WTC11 (cell line): ENCODE results near the gene MRLN. TPM values are rescaled to one million over a fixed set of nuclear protein-coding genes. Genes with fewer than 3 reads are reported as not detected.

Experiments used
- ATAC-seq: fragments of 200-7000 bp; cut with Tn5 transposase; 2 replicates; pipeline ENCODE4 v1.10.0; 2021; ENCODE audit warnings: mild to moderate bottlenecking, moderate library complexity
- CTCF ChIA-PET: fragments of 300-600 bp; sonication (Branson Sonifier 250); formaldehyde crosslinking; loops from one replicate; lab custom pipeline; 2021; ENCODE audit warnings: antibody characterized with exemption; lab: Charles Lee
- POLR2A ChIA-PET: fragments of 350-600 bp; sonication (Branson Sonifier 250); formaldehyde crosslinking; loops from one replicate; lab custom pipeline; 2021; ENCODE audit warnings: antibody characterized with exemption; lab: Charles Lee
- DNase-seq: peaks from one replicate; pipeline ENCODE4 v3.0.0; 2021; ENCODE audit warnings: low spot score
- H3K27ac Mint-ChIP-seq: 2 replicates; pipeline ENCODE4 v1.8.0; 2021; ENCODE audit warnings: mixed read lengths
- H3K27me3 Mint-ChIP-seq: 2 replicates; pipeline ENCODE4 v1.8.0; 2021; ENCODE audit warnings: low read depth, mild to moderate bottlenecking, moderate library complexity, mixed read lengths
- H3K36me3 Mint-ChIP-seq: 2 replicates; pipeline ENCODE4 v1.8.0; 2021; ENCODE audit warnings: mixed read lengths
- H3K4me1 Mint-ChIP-seq: 2 replicates; pipeline ENCODE4 v1.8.0; 2022; ENCODE audit warnings: mixed read lengths
- H3K4me3 Mint-ChIP-seq: 2 replicates; pipeline ENCODE4 v1.8.0; 2021; ENCODE audit warnings: mild to moderate bottlenecking, moderate library complexity, mixed read lengths
- H3K9me3 Mint-ChIP-seq: 2 replicates; pipeline ENCODE4 v1.8.0; 2021; ENCODE audit warnings: mixed read lengths
- ESRRA ChIP-seq: sonication (generic); formaldehyde crosslinking; IDR thresholded peaks from 2 replicates; pipeline ENCODE4 v1.8.1; 2022; ENCODE audit warnings: mild to moderate bottlenecking, missing genetic modification reagents, borderline replicate concordance
- GRHL2 ChIP-seq: fragments of 250-450 bp; sonication (Bioruptor Pico); IDR thresholded peaks from 2 replicates; pipeline ENCODE4 v1.8.0; 2022; ENCODE audit warnings: mild to moderate bottlenecking, moderate library complexity; ENCODE audit not compliant: insufficient replicate concordance, severe bottlenecking
- JUN ChIP-seq: sonication (generic); formaldehyde crosslinking; IDR thresholded peaks from 2 replicates; pipeline ENCODE4 v1.8.0; 2023; ENCODE audit warnings: mild to moderate bottlenecking, missing genetic modification reagents
- NR2C2 ChIP-seq: sonication (generic); formaldehyde crosslinking; IDR thresholded peaks from 2 replicates; pipeline ENCODE4 v1.8.0; 2022; ENCODE audit warnings: mild to moderate bottlenecking, missing genetic modification reagents
- NR3C1 ChIP-seq: sonication (generic); formaldehyde crosslinking; conservative IDR thresholded peaks from 2 replicates; pipeline ENCODE4 v1.8.1; 2023; ENCODE audit warnings: low read depth, mild to moderate bottlenecking, missing genetic modification reagents
- SP1 ChIP-seq: sonication (generic); formaldehyde crosslinking; conservative IDR thresholded peaks from 2 replicates; pipeline ENCODE4 v1.8.1; 2022; ENCODE audit warnings: missing genetic modification reagents
- ZNF219 ChIP-seq: sonication (generic); formaldehyde crosslinking; IDR thresholded peaks from 2 replicates; pipeline ENCODE4 v1.8.0; 2023; ENCODE audit warnings: missing genetic modification reagents, mild to moderate bottlenecking, borderline replicate concordance
- ZNF423 ChIP-seq: fragments of 250-450 bp; sonication (Bioruptor Pico); IDR thresholded peaks from 2 replicates; pipeline ENCODE4 v2.1.2; 2022; ENCODE audit warnings: mild to moderate bottlenecking, moderate library complexity
- total RNA-seq: library from RNA; stranded (reverse); gene quantifications from 3 replicates; pipeline ENCODE4 v1.2.3, GENCODE V29; 2021
- TF ChIP-seq, protein P1 (sequence below): sonication (generic); formaldehyde crosslinking; IDR thresholded peaks from 2 replicates; pipeline ENCODE4 v1.8.0; 2023; ENCODE audit warnings: missing genetic modification reagents, mild to moderate bottlenecking, borderline replicate concordance
- TF ChIP-seq, protein P2 (sequence below): sonication (generic); formaldehyde crosslinking; conservative IDR thresholded peaks from 2 replicates; pipeline ENCODE4 v1.8.1; 2023; ENCODE audit warnings: mild to moderate bottlenecking, low read depth, missing genetic modification reagents, moderate library complexity
- TF ChIP-seq, protein P3 (sequence below): sonication (generic); formaldehyde crosslinking; IDR thresholded peaks from 2 replicates; pipeline ENCODE4 v1.8.0; 2022; ENCODE audit warnings: mild to moderate bottlenecking, missing genetic modification reagents
- TF ChIP-seq, protein P4 (sequence below): sonication (generic); formaldehyde crosslinking; IDR thresholded peaks from 2 replicates; pipeline ENCODE4 v1.8.1; 2023; ENCODE audit warnings: mild to moderate bottlenecking, moderate library complexity, missing genetic modification reagents

The MRLN gene
- total RNA-seq, 1 experiment from 2014 or later, result not detected

DNA sequence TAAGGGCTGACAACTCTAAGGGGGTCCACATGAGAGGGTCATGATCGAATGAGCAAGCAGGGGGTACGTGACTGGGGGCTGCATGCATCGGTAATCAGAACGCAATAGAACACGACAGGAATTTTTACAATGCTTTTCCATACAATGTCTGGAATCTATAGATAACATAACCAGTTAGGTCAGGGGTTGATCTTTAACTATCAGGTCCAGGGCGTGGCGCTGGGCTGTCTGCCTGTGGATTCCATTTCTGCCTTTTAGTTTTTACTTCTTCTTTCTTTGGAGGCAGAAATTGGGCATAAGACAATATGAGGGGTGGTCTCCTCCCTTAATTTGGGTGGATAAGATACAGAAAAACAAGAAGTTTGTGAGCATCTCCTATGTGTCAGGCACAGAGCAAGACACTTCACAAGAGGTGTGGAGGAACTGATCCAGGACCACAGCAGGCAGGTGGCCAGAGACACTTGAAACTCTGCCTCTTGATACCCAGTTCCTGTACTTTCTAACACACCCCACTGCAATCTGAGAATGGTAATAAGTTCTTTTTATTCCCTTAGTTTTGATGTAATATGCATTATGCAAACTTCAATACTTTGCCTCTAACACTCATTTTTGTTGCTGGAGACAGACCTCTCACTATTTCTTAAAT is 18.0 kb upstream of the MRLN start (continued):
- TF ChIP-seq, protein P1, sequence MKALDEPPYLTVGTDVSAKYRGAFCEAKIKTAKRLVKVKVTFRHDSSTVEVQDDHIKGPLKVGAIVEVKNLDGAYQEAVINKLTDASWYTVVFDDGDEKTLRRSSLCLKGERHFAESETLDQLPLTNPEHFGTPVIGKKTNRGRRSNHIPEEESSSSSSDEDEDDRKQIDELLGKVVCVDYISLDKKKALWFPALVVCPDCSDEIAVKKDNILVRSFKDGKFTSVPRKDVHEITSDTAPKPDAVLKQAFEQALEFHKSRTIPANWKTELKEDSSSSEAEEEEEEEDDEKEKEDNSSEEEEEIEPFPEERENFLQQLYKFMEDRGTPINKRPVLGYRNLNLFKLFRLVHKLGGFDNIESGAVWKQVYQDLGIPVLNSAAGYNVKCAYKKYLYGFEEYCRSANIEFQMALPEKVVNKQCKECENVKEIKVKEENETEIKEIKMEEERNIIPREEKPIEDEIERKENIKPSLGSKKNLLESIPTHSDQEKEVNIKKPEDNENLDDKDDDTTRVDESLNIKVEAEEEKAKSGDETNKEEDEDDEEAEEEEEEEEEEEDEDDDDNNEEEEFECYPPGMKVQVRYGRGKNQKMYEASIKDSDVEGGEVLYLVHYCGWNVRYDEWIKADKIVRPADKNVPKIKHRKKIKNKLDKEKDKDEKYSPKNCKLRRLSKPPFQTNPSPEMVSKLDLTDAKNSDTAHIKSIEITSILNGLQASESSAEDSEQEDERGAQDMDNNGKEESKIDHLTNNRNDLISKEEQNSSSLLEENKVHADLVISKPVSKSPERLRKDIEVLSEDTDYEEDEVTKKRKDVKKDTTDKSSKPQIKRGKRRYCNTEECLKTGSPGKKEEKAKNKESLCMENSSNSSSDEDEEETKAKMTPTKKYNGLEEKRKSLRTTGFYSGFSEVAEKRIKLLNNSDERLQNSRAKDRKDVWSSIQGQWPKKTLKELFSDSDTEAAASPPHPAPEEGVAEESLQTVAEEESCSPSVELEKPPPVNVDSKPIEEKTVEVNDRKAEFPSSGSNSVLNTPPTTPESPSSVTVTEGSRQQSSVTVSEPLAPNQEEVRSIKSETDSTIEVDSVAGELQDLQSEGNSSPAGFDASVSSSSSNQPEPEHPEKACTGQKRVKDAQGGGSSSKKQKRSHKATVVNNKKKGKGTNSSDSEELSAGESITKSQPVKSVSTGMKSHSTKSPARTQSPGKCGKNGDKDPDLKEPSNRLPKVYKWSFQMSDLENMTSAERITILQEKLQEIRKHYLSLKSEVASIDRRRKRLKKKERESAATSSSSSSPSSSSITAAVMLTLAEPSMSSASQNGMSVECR, result no peak
- TF ChIP-seq, protein P2, sequence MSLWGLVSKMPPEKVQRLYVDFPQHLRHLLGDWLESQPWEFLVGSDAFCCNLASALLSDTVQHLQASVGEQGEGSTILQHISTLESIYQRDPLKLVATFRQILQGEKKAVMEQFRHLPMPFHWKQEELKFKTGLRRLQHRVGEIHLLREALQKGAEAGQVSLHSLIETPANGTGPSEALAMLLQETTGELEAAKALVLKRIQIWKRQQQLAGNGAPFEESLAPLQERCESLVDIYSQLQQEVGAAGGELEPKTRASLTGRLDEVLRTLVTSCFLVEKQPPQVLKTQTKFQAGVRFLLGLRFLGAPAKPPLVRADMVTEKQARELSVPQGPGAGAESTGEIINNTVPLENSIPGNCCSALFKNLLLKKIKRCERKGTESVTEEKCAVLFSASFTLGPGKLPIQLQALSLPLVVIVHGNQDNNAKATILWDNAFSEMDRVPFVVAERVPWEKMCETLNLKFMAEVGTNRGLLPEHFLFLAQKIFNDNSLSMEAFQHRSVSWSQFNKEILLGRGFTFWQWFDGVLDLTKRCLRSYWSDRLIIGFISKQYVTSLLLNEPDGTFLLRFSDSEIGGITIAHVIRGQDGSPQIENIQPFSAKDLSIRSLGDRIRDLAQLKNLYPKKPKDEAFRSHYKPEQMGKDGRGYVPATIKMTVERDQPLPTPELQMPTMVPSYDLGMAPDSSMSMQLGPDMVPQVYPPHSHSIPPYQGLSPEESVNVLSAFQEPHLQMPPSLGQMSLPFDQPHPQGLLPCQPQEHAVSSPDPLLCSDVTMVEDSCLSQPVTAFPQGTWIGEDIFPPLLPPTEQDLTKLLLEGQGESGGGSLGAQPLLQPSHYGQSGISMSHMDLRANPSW (CRISPR knock-in tag), result no peak
- no peak for TF ChIP-seq JUN (CRISPR knock-in tag)
- no peak for TF ChIP-seq ZNF219 (CRISPR knock-in tag)
- TF ChIP-seq NR3C1 (CRISPR knock-in tag), result no peak
- TF ChIP-seq, all 79 proteins: peak for 0

DNA sequence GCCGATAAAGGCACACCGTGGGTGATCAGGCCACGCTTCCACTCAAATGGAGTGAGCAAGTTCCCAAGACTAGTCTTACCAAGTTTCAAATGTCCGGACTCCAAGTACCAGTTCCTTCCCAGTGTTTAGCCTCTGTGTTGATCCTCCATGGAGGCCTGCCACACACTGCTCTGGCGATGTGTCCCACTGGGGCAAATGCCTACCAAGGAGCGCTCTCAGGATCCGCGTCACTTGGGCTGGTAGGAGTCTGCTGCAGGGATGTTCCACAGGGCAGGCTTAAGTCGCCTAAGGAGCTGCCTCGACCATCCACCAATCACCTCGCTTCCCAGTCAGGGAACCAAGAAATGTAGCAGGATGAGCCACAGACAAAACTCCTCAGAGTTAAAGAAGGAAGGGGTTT is 17.4 kb upstream of the MRLN start:
- DNase-seq, result no peak
- Mint-ChIP-seq H3K4me3 (no peak overlapping the region), H3K9me3 (peaks cover 60% of the 10 kb centered on the region), H3K4me1 (no peaks in the 10 kb centered on the region), H3K27ac (no peak overlapping the region), H3K36me3 (peaks cover 41% of the 10 kb centered on the region)
- CTCF ChIA-PET, result no interaction called here
- ATAC-seq, result no peak
- TF ChIP-seq, protein P3, sequence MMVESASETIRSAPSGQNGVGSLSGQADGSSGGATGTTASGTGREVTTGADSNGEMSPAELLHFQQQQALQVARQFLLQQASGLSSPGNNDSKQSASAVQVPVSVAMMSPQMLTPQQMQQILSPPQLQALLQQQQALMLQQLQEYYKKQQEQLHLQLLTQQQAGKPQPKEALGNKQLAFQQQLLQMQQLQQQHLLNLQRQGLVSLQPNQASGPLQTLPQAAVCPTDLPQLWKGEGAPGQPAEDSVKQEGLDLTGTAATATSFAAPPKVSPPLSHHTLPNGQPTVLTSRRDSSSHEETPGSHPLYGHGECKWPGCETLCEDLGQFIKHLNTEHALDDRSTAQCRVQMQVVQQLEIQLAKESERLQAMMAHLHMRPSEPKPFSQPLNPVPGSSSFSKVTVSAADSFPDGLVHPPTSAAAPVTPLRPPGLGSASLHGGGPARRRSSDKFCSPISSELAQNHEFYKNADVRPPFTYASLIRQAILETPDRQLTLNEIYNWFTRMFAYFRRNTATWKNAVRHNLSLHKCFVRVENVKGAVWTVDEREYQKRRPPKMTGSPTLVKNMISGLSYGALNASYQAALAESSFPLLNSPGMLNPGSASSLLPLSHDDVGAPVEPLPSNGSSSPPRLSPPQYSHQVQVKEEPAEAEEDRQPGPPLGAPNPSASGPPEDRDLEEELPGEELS (CRISPR knock-in tag), result no peak
- TF ChIP-seq JUN (CRISPR knock-in tag) (no peak), GRHL2 (CRISPR knock-in tag) (no peak), ZNF423 (CRISPR knock-in tag) (no peak), NR2C2 (CRISPR knock-in tag) (no peak), SP1 (no peak), ESRRA (CRISPR knock-in tag) (no peak)
- TF ChIP-seq, protein P2 (CRISPR knock-in tag), result no peak
- TF ChIP-seq, protein P4, sequence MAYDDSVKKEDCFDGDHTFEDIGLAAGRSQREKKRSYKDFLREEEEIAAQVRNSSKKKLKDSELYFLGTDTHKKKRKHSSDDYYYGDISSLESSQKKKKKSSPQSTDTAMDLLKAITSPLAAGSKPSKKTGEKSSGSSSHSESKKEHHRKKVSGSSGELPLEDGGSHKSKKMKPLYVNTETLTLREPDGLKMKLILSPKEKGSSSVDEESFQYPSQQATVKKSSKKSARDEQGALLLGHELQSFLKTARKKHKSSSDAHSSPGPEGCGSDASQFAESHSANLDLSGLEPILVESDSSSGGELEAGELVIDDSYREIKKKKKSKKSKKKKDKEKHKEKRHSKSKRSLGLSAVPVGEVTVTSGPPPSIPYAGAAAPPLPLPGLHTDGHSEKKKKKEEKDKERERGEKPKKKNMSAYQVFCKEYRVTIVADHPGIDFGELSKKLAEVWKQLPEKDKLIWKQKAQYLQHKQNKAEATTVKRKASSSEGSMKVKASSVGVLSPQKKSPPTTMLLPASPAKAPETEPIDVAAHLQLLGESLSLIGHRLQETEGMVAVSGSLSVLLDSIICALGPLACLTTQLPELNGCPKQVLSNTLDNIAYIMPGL (CRISPR knock-in tag), result no peak
- TF ChIP-seq, all 79 proteins: peak for 0
- POLR2A ChIA-PET, result no interaction called here
- H3K27me3 Mint-ChIP-seq, result no peaks in the 10 kb centered on the region; the same call in none of the 2 replicates
